H1 (cell line): ENCODE results near the gene HS3ST3B1. TPM values are rescaled to one million over a fixed set of nuclear protein-coding genes. Genes with fewer than 3 reads are reported as not detected.

Source experiments
- CTCF ChIA-PET: fragments of 300-600 bp; sonication (Branson Sonifier 250); formaldehyde crosslinking; loops from one replicate; lab custom pipeline; 2021; ENCODE audit not compliant: partially characterized antibody; lab: Charles Lee
- POLR2A ChIA-PET: fragments of 300-600 bp; sonication (Branson Sonifier 250); formaldehyde crosslinking; loops from one replicate; lab custom pipeline; 2021; ENCODE audit warnings: inconsistent platforms; ENCODE audit not compliant: partially characterized antibody; lab: Charles Lee
- DNase-seq, 2 experiments: peaks; one replicate each; pipeline versions ENCODE4 v3.0.0 to v3.0.0-alpha.2; 2010 to 2022; ENCODE audit warnings: low spot score in 2 of 2, low read depth in 1 of 2, mixed read lengths in 1 of 2
- FAIRE-seq: peaks from 2 replicates; lab custom pipeline; 2011; peaks lifted over from hg19 to GRCh38; lab: Jason Lieb, UNC
- H2AFZ ChIP-seq: 2 replicates; pipeline ENCODE4 v1.8.1; 2012; ENCODE audit warnings: low read length, inconsistent platforms
- H2AK5ac ChIP-seq: 2 replicates; pipeline ENCODE4 v1.6.1; 2013; ENCODE audit warnings: low read depth, low read length
- H2BK120ac ChIP-seq: replicated peaks from 2 replicates; pipeline ENCODE3; 2013; ENCODE audit warnings: low read depth, low read length, inconsistent platforms
- H2BK12ac ChIP-seq: 2 replicates; pipeline ENCODE4 v1.6.1; 2013; ENCODE audit warnings: low read depth, low read length
- H2BK15ac ChIP-seq: 2 replicates; pipeline ENCODE4 v1.6.1; 2013; ENCODE audit warnings: low read length
- H2BK20ac ChIP-seq: 2 replicates; pipeline ENCODE4 v1.6.1; 2013; ENCODE audit warnings: low read length
- H2BK5ac ChIP-seq: 2 replicates; pipeline ENCODE4 v1.6.1; 2013; ENCODE audit warnings: low read depth, low read length
- H3K14ac ChIP-seq: 2 replicates; pipeline ENCODE4 v1.6.1; 2013; ENCODE audit warnings: inconsistent platforms; ENCODE audit not compliant: insufficient read length
- H3K18ac ChIP-seq: 2 replicates; pipeline ENCODE4 v1.6.1; 2013; ENCODE audit warnings: low read length; ENCODE audit errors: extremely low read depth
- H3K23ac ChIP-seq: 2 replicates; pipeline ENCODE4 v1.6.1; 2013; ENCODE audit warnings: inconsistent platforms; ENCODE audit not compliant: insufficient read length
- H3K23me2 ChIP-seq: 2 replicates; pipeline ENCODE4 v1.6.1; 2013; ENCODE audit warnings: low read depth, low read length
- H3K27ac ChIP-seq: 2 replicates; pipeline ENCODE4 v1.6.1; 2011; ENCODE audit warnings: low read depth, low read length, inconsistent platforms
- H3K27me3 ChIP-seq, 4 experiments: replicated peaks in 1 of 4; 1 replicate in 1 of 4; 2 replicates in 3 of 4; pipeline versions ENCODE4 v1.6.1 to v1.8.1; 2011 to 2013; ENCODE audit warnings: low read length in 3 of 4, mild to moderate bottlenecking in 3 of 4, inconsistent platforms in 2 of 4, mixed read lengths in 2 of 4, moderate library complexity in 1 of 4; ENCODE audit not compliant: control insufficient read depth in 3 of 4, insufficient read depth in 3 of 4; ENCODE audit errors: extremely low read depth in 1 of 4
- H3K36me3 ChIP-seq, 4 experiments: 2 replicates each; pipeline versions ENCODE4 v1.6.1 to v1.8.1; 2011 to 2013; ENCODE audit warnings: mild to moderate bottlenecking in 4 of 4, low read length in 3 of 4, moderate library complexity in 2 of 4, control low read depth in 1 of 4, inconsistent platforms in 1 of 4; ENCODE audit not compliant: insufficient read depth in 4 of 4, control insufficient read depth in 2 of 4
- H3K4ac ChIP-seq: replicated peaks from 2 replicates; pipeline ENCODE3; 2013; ENCODE audit warnings: low read length, low read depth, mixed read lengths, inconsistent platforms; ENCODE audit not compliant: insufficient read length
- H3K4me1 ChIP-seq, 4 experiments: replicated peaks in 1 of 4; 1 replicate in 1 of 4; 2 replicates in 3 of 4; pipeline versions ENCODE4 v1.6.1 to v1.8.1; 2011 to 2013; ENCODE audit warnings: low read length in 3 of 4, inconsistent platforms in 2 of 4, mixed read lengths in 1 of 4; ENCODE audit not compliant: insufficient read depth in 4 of 4, control insufficient read depth in 3 of 4
- H3K4me2 ChIP-seq, 2 experiments: 2 replicates each; pipeline versions ENCODE4 v1.6.1 to v1.8.1; 2011 to 2013; ENCODE audit warnings: low read depth in 2 of 2, low read length in 2 of 2, control low read depth in 1 of 2, inconsistent platforms in 1 of 2, mild to moderate bottlenecking in 1 of 2; ENCODE audit not compliant: insufficient read depth in 1 of 2
- H3K4me3 ChIP-seq, 4 experiments: fragments of 200-600, 300-600 bp in 1 of 4; sonication (generic), shearing (Covaris generic), sonication (Bioruptor Twin) in 1 of 4; 2 replicates each; pipeline versions ENCODE4 v1.5.1 to v1.8.1; 2011 to 2016; ENCODE audit warnings: low read length in 4 of 4, low read depth in 3 of 4, control low read depth in 2 of 4, inconsistent platforms in 2 of 4, mild to moderate bottlenecking in 2 of 4, mixed read lengths in 1 of 4, moderate library complexity in 1 of 4; ENCODE audit not compliant: insufficient read depth in 2 of 4; ENCODE audit errors: extremely low read depth in 1 of 4
- H3K56ac ChIP-seq: replicated peaks from 2 replicates; pipeline ENCODE3; 2013; ENCODE audit warnings: low read depth, mild to moderate bottlenecking, mixed read lengths, low read length, inconsistent platforms; ENCODE audit not compliant: insufficient read length
- H3K79me1 ChIP-seq: 2 replicates; pipeline ENCODE4 v1.6.1; 2013; ENCODE audit warnings: low read depth, low read length, control low read depth
- H3K79me2 ChIP-seq, 2 experiments: 2 replicates each; pipeline versions ENCODE4 v1.6.1 to v1.8.1; 2012 to 2013; ENCODE audit warnings: low read length in 2 of 2, mild to moderate bottlenecking in 2 of 2, inconsistent platforms in 1 of 2; ENCODE audit not compliant: insufficient read depth in 2 of 2, control insufficient read depth in 1 of 2
- H3K9ac ChIP-seq, 4 experiments: replicated peaks in 1 of 4; 1 replicate in 1 of 4; 2 replicates in 3 of 4; pipeline versions ENCODE4 v1.6.1 to v1.8.1; 2011 to 2013; ENCODE audit warnings: low read depth in 3 of 4, low read length in 3 of 4, control low read depth in 2 of 4, mild to moderate bottlenecking in 2 of 4, moderate library complexity in 2 of 4, inconsistent platforms in 1 of 4; ENCODE audit errors: extremely low read depth in 1 of 4
- H3K9me3 ChIP-seq, 2 experiments: 2 replicates each; pipeline versions ENCODE4 v1.6.1 to v1.8.1; 2012 to 2013; ENCODE audit warnings: mild to moderate bottlenecking in 2 of 2, moderate library complexity in 2 of 2, control low read depth in 1 of 2, inconsistent platforms in 1 of 2, low read depth in 1 of 2, low read length in 1 of 2, mixed read lengths in 1 of 2; ENCODE audit not compliant: insufficient read depth in 2 of 2
- H4K20me1 ChIP-seq, 2 experiments: replicated peaks in 1 of 2; 2 replicates each; pipeline versions ENCODE3 to v1.8.1; 2011 to 2013; ENCODE audit warnings: inconsistent platforms in 2 of 2, low read length in 2 of 2, mild to moderate bottlenecking in 1 of 2; ENCODE audit not compliant: insufficient read depth in 2 of 2, control insufficient read depth in 1 of 2
- H4K5ac ChIP-seq: 2 replicates; pipeline ENCODE4 v1.6.1; 2013; ENCODE audit warnings: low read length, low read depth, mixed read lengths, inconsistent platforms; ENCODE audit not compliant: insufficient read length
- H4K8ac ChIP-seq: 2 replicates; pipeline ENCODE4 v1.8.0; 2013; ENCODE audit warnings: mild to moderate bottlenecking, moderate library complexity, low read length, inconsistent platforms; ENCODE audit not compliant: insufficient read depth; ENCODE audit errors: extremely low read depth
- H4K91ac ChIP-seq: replicated peaks from 2 replicates; pipeline ENCODE3; 2013; ENCODE audit warnings: low read length, mixed read lengths, inconsistent platforms; ENCODE audit not compliant: insufficient read length
- CTBP2 ChIP-seq: IDR thresholded peaks from 2 replicates; pipeline ENCODE4 v1.7.0; 2011; ENCODE audit warnings: borderline replicate concordance, mild to moderate bottlenecking, moderate library complexity, mixed read lengths, low read length; ENCODE audit not compliant: insufficient read depth, insufficient read length
- POU5F1 ChIP-seq: IDR thresholded peaks from 2 replicates; pipeline ENCODE4 v1.6.1; 2011; ENCODE audit warnings: low read depth, mild to moderate bottlenecking, low read length, moderate library complexity
- TAF1 ChIP-seq: IDR thresholded peaks from 2 replicates; pipeline ENCODE4 v1.6.1; 2011; ENCODE audit warnings: mild to moderate bottlenecking, low read depth, low read length
- TCF12 ChIP-seq: IDR thresholded peaks from 2 replicates; pipeline ENCODE4 v1.6.1; 2011; ENCODE audit warnings: low read depth, mild to moderate bottlenecking, low read length
- YY1 ChIP-seq: IDR thresholded peaks from 2 replicates; pipeline ENCODE4 v1.6.1; 2011; ENCODE audit warnings: low read depth, mild to moderate bottlenecking, low read length
- whole genome bisulfite sequencing, 2 experiments: shearing (Covaris generic) in 1 of 2; methylation state at CpG; one replicate each; pipeline versions ENCODE4 v1.1.6 to v1.1.7; 2013 to 2015; ENCODE audit warnings: low lambda C conversion rate in 2 of 2, mixed read lengths in 2 of 2, inconsistent platforms in 1 of 2, low coverage in 1 of 2, missing lambda C conversion rate in 1 of 2; ENCODE audit not compliant: insufficient replicate concordance in 2 of 2, insufficient coverage in 1 of 2, insufficient read length in 1 of 2; ENCODE audit errors: extremely low coverage in 1 of 2, missing lambda C conversion rate in 1 of 2; 5-methylcytosine and 5-hydroxymethylcytosine counted together
- polyA plus RNA-seq, 7 experiments: library from polyadenylated mRNA; depleted of rRNA in 3 of 7; stranded (reverse) in 5 of 7; unstranded in 2 of 7; fragments of >200 nt in 5 of 7; fragments of 200-250 nt in 2 of 7; gene quantifications; 1 replicate in 5 of 7; 2 replicates in 1 of 7; 4 replicates in 1 of 7; pipeline versions ENCODE4 v1.2.1 to v1.2.3, GENCODE V29; 2011 to 2013; ENCODE audit warnings: missing spikeins in 2 of 7, mixed read lengths in 2 of 7
- total RNA-seq: library from RNA; stranded (reverse); fragmentation: NEBNext Ultra II Directional; extraction: Animal tissue kit (Norgen Biotek cat#: 25700); gene quantifications from 2 replicates; pipeline ENCODE4 v1.2.1, GENCODE V29; 2021

The HS3ST3B1 gene
- total and polyA plus RNA-seq, 2 of the 8 experiments (the other 6 are each of a cell fraction or from before 2014, with no cell fraction given) = 4.7 to 14.4 TPM

- FAIRE-seq = no peak
- Histone ChIP-seq H4K8ac (no peak overlapping the region), H3K56ac (no peak overlapping the region)
Observed at GRCh38 chr17:14321476-14321949, 20.6 kb downstream of the HS3ST3B1 start.

More at GRCh38 chr17:14321476-14321949, 20.6 kb downstream of the HS3ST3B1 start:
- H4K20me1 ChIP-seq = no peaks in the 10 kb centered on the region
- 88% methylated on average over 7 of the region's 7 CpGs; no CpG with 5 or more reads in 1 of the 2 experiments for WGBS, 2 experiments
- peak overlapping the region; percentile 41; the same call in 1 of the 2 replicates for H2AK5ac ChIP-seq
- H3K4me2 ChIP-seq = no peak overlapping the region
- peaks cover 0 to 2% (median 0%) of the 10 kb centered on the region in 4 experiments; a peak in 2 of 7 replicates for H3K27me3 ChIP-seq
- H2BK5ac ChIP-seq = no peak overlapping the region
- H2BK12ac ChIP-seq = no peak overlapping the region
- H3K27ac ChIP-seq = no peak overlapping the region
- no peak overlapping the region for H3K18ac ChIP-seq
- H3K23me2 ChIP-seq = no peaks in the 10 kb centered on the region
- DNase-seq = no peak
- H2BK120ac ChIP-seq = no peak overlapping the region
- H3K4ac ChIP-seq = no peak overlapping the region
- H2BK20ac ChIP-seq = no peak overlapping the region
- no peaks in the 10 kb centered on the region for H3K36me3 ChIP-seq
- no peak overlapping the region for H4K5ac ChIP-seq
- H3K9me3 ChIP-seq = no peaks in the 10 kb centered on the region
- no peak overlapping the region for H3K4me3 ChIP-seq
- H3K9ac ChIP-seq = no peak overlapping the region; a peak in 1 of 7 replicates
- peaks cover 4% of the 10 kb centered on the region; the same call in 1 of the 2 replicates for H3K79me1 ChIP-seq
- H3K4me1 ChIP-seq = peaks cover 7 to 27% (median 17%) of the 10 kb centered on the region in 4 experiments; a peak in 6 of 7 replicates
- H2AFZ ChIP-seq = no peak overlapping the region
- no peak overlapping the region for H3K23ac ChIP-seq
- no peak overlapping the region for H2BK15ac ChIP-seq
- ChIA-PET POLR2A (interaction anchor here (0.6 to 2.0 kb wide), 2 partner anchors 18 to 163 kb away, joined by 4 to 5 read pairs; no protein-coding TSS in a partner anchor), CTCF (interaction anchor here (0.6 to 1.6 kb wide), 4 partner anchors 12 to 37 kb away, joined by 3 to 6 read pairs (median 4); no protein-coding TSS in a partner anchor)
- no peak overlapping the region for H4K91ac ChIP-seq
- TF ChIP-seq TCF12 (no peak), POU5F1 (no peak), CTBP2 (no peak), TAF1 (no peak), YY1 (no peak)
- H3K79me2 ChIP-seq = peaks cover 0 to 83% of the 10 kb centered on the region in 2 experiments; a peak in 2 of 4 replicates
- H3K14ac ChIP-seq = no peak overlapping the region
